NCI-H446 treated with DMSO at 0.1 percent for 48 hours (cell line): ENCODE measurements around the gene TREH.
A peak's percentile ranks its signal among the peaks of the same experiment; 100 is the strongest.

Experiments
- DNase-seq: peaks from one replicate; lab custom pipeline; 2025; lab: John Stamatoyannopoulos, UW

The TREH gene

GRCh38 chr11:118648291-118648690, 31.2 kb downstream of the TREH start:
- DNase-seq, result no peak

GRCh38 chr11:118646393-118646792, 33.1 kb downstream of the TREH start:
- peak; percentile 72 for DNase-seq

GRCh38 chr11:118645066-118645715, 34.3 kb downstream of the TREH start:
- DNase-seq, result peak; percentile 76

- DNase-seq, result no peak
Measured at GRCh38 chr11:118644496-118644895, 35.0 kb downstream of the TREH start.

- no peak for DNase-seq
Measured at GRCh38 chr11:118643995-118644345, 35.5 kb downstream of the TREH start.

- DNase-seq, result peak; percentile 92
Measured at GRCh38 chr11:118643142-118643994, 36.1 kb downstream of the TREH start.

GRCh38 chr11:118641397-118642019, 37.9 kb downstream of the TREH start:
- no peak for DNase-seq

GRCh38 chr11:118640332-118641154, 38.9 kb downstream of the TREH start:
- DNase-seq, result no peak

- DNase-seq, result no peak
Measured at GRCh38 chr11:118639899-118640298, 39.6 kb downstream of the TREH start.

GRCh38 chr11:118638726-118639125, 40.7 kb downstream of the TREH start:
- DNase-seq, result no peak

GRCh38 chr11:118636569-118637290, 42.7 kb downstream of the TREH start:
- DNase-seq, result no peak

GRCh38 chr11:118635642-118636041, 43.8 kb downstream of the TREH start:
- no peak for DNase-seq

- DNase-seq, result no peak
Measured at GRCh38 chr11:118635237-118635591, 44.2 kb downstream of the TREH start.

- no peak for DNase-seq
Measured at GRCh38 chr11:118634431-118635236, 44.8 kb downstream of the TREH start.

- DNase-seq, result no peak
Measured at GRCh38 chr11:118633979-118634378, 45.5 kb downstream of the TREH start.

GRCh38 chr11:118633319-118633690, 46.1 kb downstream of the TREH start:
- DNase-seq, result no peak

- no peak for DNase-seq
Measured at GRCh38 chr11:118632577-118633318, 46.7 kb downstream of the TREH start.

GRCh38 chr11:118631142-118631909, 48.1 kb downstream of the TREH start:
- DNase-seq, result no peak
